HEK293 (cell line): ENCODE data around the gene ATP11C.

Experiments
- ZFP69B ChIP-seq: fragments of 450-650 bp; formaldehyde crosslinking; IDR thresholded peaks from 2 replicates; pipeline ENCODE4 v1.5.1; 2016; ENCODE audit warnings: missing biosample characterization, missing genetic modification characterization
- ZNF133 ChIP-seq: fragments of 450-650 bp; formaldehyde crosslinking; IDR thresholded peaks from 2 replicates; pipeline ENCODE4 v1.5.1; 2016; ENCODE audit warnings: missing biosample characterization, missing genetic modification characterization

- TF ChIP-seq ZNF133 (tag by site-specific recombination) (no peak), ZFP69B (tag by site-specific recombination) (no peak)
These were observed 194.3 kb downstream of the ATP11C start for GRCh38 chrX:139738581-139738980.
